ENCODE data around the gene MYL3. TPM values are rescaled to one million over a fixed set of nuclear protein-coding genes. Genes with fewer than 3 reads are reported as not detected.
"Not testable (repeated sequence)": the region's sequence is repeated elsewhere in the genome, so short reads cannot be mapped to it uniquely, and the experiment has no call there.

Gene MYL3
- total RNA-seq, 5 donors from 2014 or later (not counting 1 experiment from before 2014, with no cell fraction given) = not detected

GRCh38 chr3:46820852-46821251 is 42.4 kb downstream of the MYL3 start:
- peaks cover 0 to 6% of the 10 kb centered on the region in 2 experiments for H3K27me3 ChIP-seq (replicated peaks in 1 of 2; ENCODE audit: control insufficient read depth in 2 of 2, extremely low read depth in 1 of 2, insufficient read depth in 2 of 2, low read length in 1 of 2)
- DNase-seq (no peak), ATAC-seq (replicated peaks in 1 of 4) (no peak)
- no peaks in the 10 kb centered on the region for H3K9me3 ChIP-seq
- no peak overlapping the region for H3K27ac ChIP-seq (ENCODE audit: low read length)
- H3K4me1 Mint-ChIP-seq = no peaks in the 10 kb centered on the region
- H3K27ac Mint-ChIP-seq = no peak overlapping the region
- ChIA-PET CTCF (no interaction called here), POLR2A (no interaction called here)
- H3K27me3 Mint-ChIP-seq = peaks cover 10% of the 10 kb centered on the region in 2 donors
- no peak overlapping the region for H3K4me3 ChIP-seq (ENCODE audit: control insufficient read depth in 1 of 2, extremely low read depth in 1 of 2, low read length in 1 of 2)
- peaks cover 20% of the 10 kb centered on the region for H3K36me3 Mint-ChIP-seq
- H3K4me3 Mint-ChIP-seq = no peak overlapping the region
- no peaks in the 10 kb centered on the region for H3K36me3 ChIP-seq (ENCODE audit: control insufficient read depth in 2 of 2, extremely low read depth in 1 of 2, insufficient read depth in 1 of 2, low read length in 1 of 2)
- H3K4me1 ChIP-seq (ENCODE audit: control insufficient read depth in 1 of 2, extremely low read depth in 1 of 2, insufficient read depth in 2 of 2, low read length in 2 of 2) = no peaks in the 10 kb centered on the region
- peaks cover 14 to 22% (median 16%) of the 10 kb centered on the region in 3 donors for H3K9me3 Mint-ChIP-seq

GRCh38 chr3:46812237-46812791 is 50.9 kb downstream of the MYL3 start:
- ChIA-PET CTCF (interaction anchor here in 1 of 2 donors (0.5 kb wide), 1 partner anchor 183 kb away, joined by 7 read pairs; no protein-coding TSS in a partner anchor), POLR2A (interaction anchor here in 1 of 2 donors (0.6 kb wide), 1 partner anchor 518 kb away, joined by 3 read pairs; no protein-coding TSS in a partner anchor)
- Histone ChIP-seq H3K4me1 (ENCODE audit: control insufficient read depth in 1 of 2, extremely low read depth in 1 of 2, insufficient read depth in 2 of 2, low read length in 2 of 2) (peaks cover 4 to 15% of the 10 kb centered on the region in 2 experiments), H3K36me3 (ENCODE audit: control insufficient read depth in 2 of 2, extremely low read depth in 1 of 2, insufficient read depth in 1 of 2, low read length in 1 of 2) (no peaks in the 10 kb centered on the region), H3K9me3 (no peaks in the 10 kb centered on the region), H3K4me3 (ENCODE audit: control insufficient read depth in 1 of 2, extremely low read depth in 1 of 2, low read length in 1 of 2) (peak overlapping the region; percentile 48 to 73), H3K27ac (ENCODE audit: low read length) (no peak overlapping the region), H3K27me3 (replicated peaks in 1 of 2; ENCODE audit: control insufficient read depth in 2 of 2, extremely low read depth in 1 of 2, insufficient read depth in 2 of 2, low read length in 1 of 2) (peaks cover 0 to 9% of the 10 kb centered on the region in 2 experiments)
- Mint-ChIP-seq H3K4me3 (peak overlapping the region; percentile 67 to 78 (median 73)), H3K36me3 (no peaks in the 10 kb centered on the region), H3K27me3 (peaks cover 0 to 6% of the 10 kb centered on the region in 2 donors), H3K4me1 (peaks cover 6 to 23% (median 13%) of the 10 kb centered on the region in 3 donors), H3K9me3 (no peaks in the 10 kb centered on the region), H3K27ac (no peak overlapping the region)
- DNase-seq (peak in 34 of 35 experiments; percentile 17 to 75 (median 52)), ATAC-seq (replicated peaks in 1 of 4) (peak; percentile 90 to 95 (median 93))
- WGBS (ENCODE audit: insufficient coverage) = 11% methylated on average over 46 of the region's 46 CpGs

DNA sequence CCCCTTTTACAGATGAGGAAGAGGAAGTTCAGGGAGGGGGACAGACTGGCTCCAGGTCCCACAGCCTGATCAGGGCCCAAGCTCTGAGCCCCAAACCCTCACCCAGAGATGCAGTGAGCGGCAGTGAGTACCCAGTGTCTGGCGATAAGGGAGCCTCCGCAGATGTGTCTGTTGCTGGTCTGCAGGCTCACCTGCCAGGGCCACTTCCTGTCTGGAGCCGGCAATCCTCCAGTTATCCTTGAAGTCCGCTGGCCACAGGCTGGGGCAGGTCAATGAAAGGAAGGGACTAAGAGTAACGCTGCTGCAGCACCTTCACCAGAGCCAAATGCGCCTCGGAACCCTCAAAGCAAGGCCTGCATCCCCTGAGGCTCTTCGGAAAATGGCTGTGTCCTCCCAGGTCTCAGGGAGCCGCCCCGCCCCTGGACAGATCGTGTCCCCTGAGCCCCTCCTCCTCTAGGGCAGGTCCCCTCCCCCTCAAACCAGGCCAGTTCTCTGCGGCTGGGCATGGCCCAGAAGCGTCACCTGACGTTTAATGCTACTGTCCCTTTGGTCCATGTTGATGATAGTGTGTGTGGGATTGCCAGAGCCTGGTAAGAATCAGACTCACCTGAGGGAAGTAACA is 51.5 kb downstream of the MYL3 start:
- 96% methylated on average over 9 of the region's 15 CpGs for WGBS (ENCODE audit: insufficient coverage)
- ChIA-PET POLR2A (interaction anchor here in 1 of 2 donors (0.6 kb wide), 1 partner anchor 519 kb away, joined by 3 read pairs; no protein-coding TSS in a partner anchor), CTCF (no interaction called here)
- Mint-ChIP-seq H3K4me3 (peak overlapping the region; percentile 37 to 67 (median 44)), H3K9me3 (no peaks in the 10 kb centered on the region), H3K27ac (no peak overlapping the region), H3K36me3 (no peaks in the 10 kb centered on the region), H3K4me1 (peaks cover 6 to 23% (median 13%) of the 10 kb centered on the region in 3 donors), H3K27me3 (peaks cover 0 to 6% of the 10 kb centered on the region in 2 donors)
- Histone ChIP-seq H3K4me3 (ENCODE audit: control insufficient read depth in 1 of 2, extremely low read depth in 1 of 2, low read length in 1 of 2) (peak overlapping the region; percentile 48 to 73), H3K36me3 (ENCODE audit: control insufficient read depth in 2 of 2, extremely low read depth in 1 of 2, insufficient read depth in 1 of 2, low read length in 1 of 2) (no peaks in the 10 kb centered on the region), H3K9me3 (no peaks in the 10 kb centered on the region), H3K27ac (ENCODE audit: low read length) (no peak overlapping the region), H3K27me3 (replicated peaks in 1 of 2; ENCODE audit: control insufficient read depth in 2 of 2, extremely low read depth in 1 of 2, insufficient read depth in 2 of 2, low read length in 1 of 2) (peaks cover 0 to 9% of the 10 kb centered on the region in 2 experiments), H3K4me1 (ENCODE audit: control insufficient read depth in 1 of 2, extremely low read depth in 1 of 2, insufficient read depth in 2 of 2, low read length in 2 of 2) (peaks cover 4 to 15% of the 10 kb centered on the region in 2 experiments)
- ATAC-seq (replicated peaks in 1 of 4) (peak in 1 of 4 experiments; percentile 41), DNase-seq (no peak)

DNA sequence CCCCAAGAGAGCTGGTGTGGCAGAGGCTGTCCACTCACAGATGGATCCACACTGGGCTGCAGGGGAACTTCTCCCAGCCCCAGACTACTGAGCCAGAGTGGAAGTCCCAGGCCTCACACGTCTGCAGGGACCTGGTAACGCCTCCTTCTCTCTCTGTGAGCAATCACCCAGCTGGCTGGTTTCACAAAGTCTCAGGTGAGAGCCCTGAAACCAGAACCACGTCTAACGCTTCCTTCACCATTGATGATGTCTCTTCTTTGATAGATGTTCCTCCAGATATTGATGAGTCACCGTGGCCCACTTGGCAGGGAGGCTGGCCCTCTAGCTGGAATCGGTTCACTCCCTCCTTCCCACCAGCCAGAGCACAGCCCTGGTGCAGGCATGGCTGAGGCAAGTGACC is 54.5 kb downstream of the MYL3 start:
- peaks cover 6 to 23% (median 13%) of the 10 kb centered on the region in 3 donors for H3K4me1 Mint-ChIP-seq
- DNase-seq; H3K36me3 ChIP-seq (ENCODE audit: control insufficient read depth in 2 of 2, extremely low read depth in 1 of 2, insufficient read depth in 1 of 2, low read length in 1 of 2); H3K9me3 ChIP-seq; POLR2A ChIA-PET; H3K4me3 ChIP-seq (ENCODE audit: control insufficient read depth in 1 of 2, extremely low read depth in 1 of 2, low read length in 1 of 2); CTCF ChIA-PET; H3K4me3 Mint-ChIP-seq; H3K27me3 ChIP-seq (replicated peaks in 1 of 2; ENCODE audit: control insufficient read depth in 2 of 2, extremely low read depth in 1 of 2, insufficient read depth in 2 of 2, low read length in 1 of 2); H3K36me3 Mint-ChIP-seq; ATAC-seq (replicated peaks in 1 of 4); H3K27me3 Mint-ChIP-seq; H3K27ac ChIP-seq (ENCODE audit: low read length); H3K9me3 Mint-ChIP-seq; H3K27ac Mint-ChIP-seq: not testable (repeated sequence)
- H3K4me1 ChIP-seq (ENCODE audit: control insufficient read depth in 1 of 2, extremely low read depth in 1 of 2, insufficient read depth in 2 of 2, low read length in 2 of 2) = peaks cover 4 to 15% of the 10 kb centered on the region in 2 experiments
- 37% methylated on average over 6 of the region's 6 CpGs for WGBS (ENCODE audit: insufficient coverage)

Other genes starting within 250 kb of the MYL3 start
- gene ALS2CL, start 169.8 kb downstream of the MYL3 start, total RNA-seq = 10 to 100 TPM; 25.0 to 47.4 (median 30.6) TPM
- gene TMIE, start 162.1 kb downstream of the MYL3 start, total RNA-seq = 1 to 10 TPM; 2.0 to 5.3 (median 3.0) TPM
- not detected for gene PRSS50, start 145.6 kb downstream of the MYL3 start, total RNA-seq
- gene PTH1R, start 14.3 kb upstream of the MYL3 start, total RNA-seq = under 1 TPM in 1 of 5 donors, not detected in 4; 0.32 TPM
- gene CCDC12, start 113.3 kb upstream of the MYL3 start, total RNA-seq = 10 to 100 TPM; 66.5 to 78.4 (median 72.8) TPM
- 100 to 1,000 TPM; 141 to 206 (median 182) TPM for gene NBEAL2, start 116.2 kb upstream of the MYL3 start, total RNA-seq

Measured in T-cell (primary cell).